Kidney epithelial cell (primary cell): Measurements from ENCODE around the gene C19orf33. TPM values are rescaled to one million over a fixed set of nuclear protein-coding genes. Genes with fewer than 3 reads are reported as not detected.
"Not testable (repeated sequence)": the region's sequence is repeated elsewhere in the genome, so short reads cannot be mapped to it uniquely, and the experiment has no call there.

Source experiments
- DNase-seq: peaks from one replicate; pipeline ENCODE4 v3.0.0-alpha.2; 2010; ENCODE audit warnings: low read depth
- H3K27me3 ChIP-seq: 2 replicates; pipeline ENCODE4 v1.6.0; 2011; ENCODE audit warnings: low read length; ENCODE audit not compliant: control insufficient read depth, insufficient read depth
- H3K36me3 ChIP-seq: 2 replicates; pipeline ENCODE4 v1.5.1; 2011; ENCODE audit warnings: low read length; ENCODE audit not compliant: control insufficient read depth, insufficient read depth
- H3K4me3 ChIP-seq: 2 replicates; pipeline ENCODE4 v1.5.1; 2011; ENCODE audit warnings: low read depth, mild to moderate bottlenecking, control low read depth, low read length
- CTCF ChIP-seq: IDR thresholded peaks from 2 replicates; pipeline ENCODE4 v1.5.1; 2011; ENCODE audit warnings: mild to moderate bottlenecking, moderate library complexity, low read length, control low read depth, inconsistent platforms; ENCODE audit not compliant: insufficient read depth, poor library complexity, severe bottlenecking
- total RNA-seq: library from RNA; depleted of rRNA; stranded (reverse); fragments of >200 nt; gene quantifications from 2 replicates; pipeline ENCODE4 v1.2.3, GENCODE V29; 2015

C19orf33 gene
- total RNA-seq, 1 donor from 2014 or later, result 300 TPM

DNA sequence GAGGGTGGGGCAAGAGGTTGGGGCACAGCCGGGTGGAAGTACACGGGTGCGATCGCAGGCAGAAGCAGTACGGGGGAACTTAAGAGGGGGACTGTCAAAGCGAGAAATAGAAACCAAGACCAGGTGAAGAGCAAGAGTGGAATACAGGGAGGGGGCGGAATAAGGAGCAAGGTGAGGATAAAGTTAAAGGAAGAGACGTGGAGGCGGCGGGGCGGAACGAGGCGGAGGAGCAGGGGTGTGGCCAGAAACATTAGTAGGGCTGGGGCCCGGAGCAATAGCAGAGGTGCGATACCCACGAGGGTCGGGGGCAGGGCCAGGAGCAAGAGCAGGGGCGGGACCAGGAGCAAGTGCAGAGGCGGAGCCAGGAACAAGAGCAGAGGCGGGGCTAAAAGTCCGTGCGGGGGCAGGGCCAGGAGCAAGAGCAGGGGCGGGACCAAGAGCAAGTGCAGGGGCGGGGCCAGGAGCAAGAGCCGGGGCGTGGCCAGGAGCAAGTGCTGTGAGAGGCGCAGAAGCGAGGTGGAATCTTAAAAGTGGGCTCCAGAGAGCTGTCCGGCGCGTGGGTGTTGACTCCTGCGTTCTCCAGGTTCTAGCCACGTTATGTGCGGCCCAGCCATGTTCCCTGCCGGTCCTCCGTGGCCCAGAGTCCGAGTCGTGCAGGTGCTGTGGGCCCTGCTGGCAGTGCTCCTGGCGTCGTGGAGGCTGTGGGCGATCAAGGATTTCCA, 32.7 kb downstream of the C19orf33 start:
- Histone ChIP-seq H3K27me3 (no peaks in the 10 kb centered on the region), H3K36me3 (no peaks in the 10 kb centered on the region), H3K4me3 (peak overlapping the region; percentile 84)
- no peak for TF ChIP-seq CTCF
- peak; percentile 61 for DNase-seq

GRCh38 chr19:38337360-38337653, 33.3 kb downstream of the C19orf33 start:
- TF ChIP-seq CTCF, result no peak
- no peak for DNase-seq
- Histone ChIP-seq H3K36me3 (no peaks in the 10 kb centered on the region), H3K4me3 (peak overlapping the region; percentile 33), H3K27me3 (no peaks in the 10 kb centered on the region)

DNA sequence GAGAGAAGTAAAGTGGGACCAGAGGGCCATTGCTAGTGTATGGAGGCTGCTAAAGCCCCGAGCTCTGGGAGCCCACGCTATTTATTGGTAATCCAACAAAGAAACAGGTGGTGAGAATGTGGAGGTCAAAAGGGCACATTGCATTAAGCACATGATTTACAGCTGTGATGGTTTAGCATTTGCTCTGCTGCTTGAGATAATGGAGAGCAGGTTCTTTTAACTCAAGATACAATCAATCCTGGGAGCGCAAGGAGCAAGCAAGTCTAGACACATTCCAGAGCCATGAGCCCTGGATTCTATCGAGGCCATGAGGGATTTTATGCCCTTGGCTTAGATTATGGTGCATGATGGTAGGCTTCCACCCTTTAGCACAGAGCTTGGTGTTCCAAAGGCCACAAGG, 35.0 kb downstream of the C19orf33 start:
- not testable (repeated sequence) for H3K4me3 ChIP-seq, H3K27me3 ChIP-seq, H3K36me3 ChIP-seq, DNase-seq

- Histone ChIP-seq H3K36me3 (no peaks in the 10 kb centered on the region), H3K27me3 (no peaks in the 10 kb centered on the region), H3K4me3 (no peak overlapping the region)
- TF ChIP-seq CTCF, result no peak
- DNase-seq, result no peak
Observed at GRCh38 chr19:38340927-38341326, 36.9 kb downstream of the C19orf33 start.

DNA sequence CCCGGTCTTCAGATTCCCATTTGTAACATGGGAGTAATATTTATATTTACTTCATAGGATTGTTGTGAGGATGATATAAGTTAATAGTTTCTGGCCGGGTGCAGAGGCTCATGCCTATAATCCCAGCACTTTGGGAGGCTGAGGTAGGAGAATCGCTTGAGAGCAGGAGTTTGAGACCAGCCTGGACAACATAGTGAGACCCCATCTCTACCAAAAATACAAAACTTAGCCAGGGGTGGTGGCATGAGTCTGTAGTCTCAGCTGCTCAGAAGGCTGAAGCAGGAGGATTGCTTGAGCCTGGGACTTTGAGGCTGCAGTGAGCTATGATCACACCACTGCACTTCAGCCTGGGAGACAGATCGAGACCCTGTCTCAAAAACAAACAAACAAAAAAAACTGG, 42.8 kb downstream of the C19orf33 start:
- TF ChIP-seq CTCF, result no peak
- Histone ChIP-seq H3K4me3 (no peak overlapping the region), H3K27me3 (no peaks in the 10 kb centered on the region), H3K36me3 (no peaks in the 10 kb centered on the region)
- DNase-seq, result no peak

DNA sequence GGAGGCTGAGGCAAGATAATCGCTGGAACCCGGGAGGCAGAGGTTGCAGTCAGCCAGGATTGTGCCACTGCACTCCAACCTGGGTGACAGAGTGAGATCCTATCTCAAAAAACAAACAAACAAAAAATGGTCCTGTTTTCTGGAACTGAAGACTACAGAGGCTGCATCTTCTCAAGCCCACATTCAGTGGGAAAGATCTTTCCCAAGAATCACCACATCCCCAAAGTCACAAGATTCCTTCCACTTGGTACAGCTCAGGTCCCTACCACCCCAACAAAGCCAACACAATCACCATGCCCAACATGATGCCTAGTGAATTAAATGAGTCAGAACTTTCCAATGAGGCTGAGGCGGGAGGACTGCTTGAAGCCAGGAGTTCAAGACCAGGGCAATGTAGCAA, 46.8 kb downstream of the C19orf33 start:
- H3K36me3 ChIP-seq, result no peaks in the 10 kb centered on the region
- DNase-seq, result no peak
- TF ChIP-seq CTCF, result no peak
- no peak overlapping the region for H3K4me3 ChIP-seq
- H3K27me3 ChIP-seq, result peaks cover 6% of the 10 kb centered on the region
